K562 (cell line): ENCODE data around the gene UBE2O. TPM values are rescaled to one million over a fixed set of nuclear protein-coding genes. Genes with fewer than 3 reads are reported as not detected.
A peak's percentile ranks its signal among the peaks of the same experiment; 100 is the strongest.

ENCODE experiments used
- ADNP ChIP-seq: fragments of 200-800 bp; sonication (Bioruptor generic); IDR thresholded peaks from 2 replicates; pipeline ENCODE4 v1.6.1; 2016; ENCODE audit warnings: missing genetic modification characterization, missing compliant biosample characterization
- C11orf30 ChIP-seq: fragments of 450-650 bp; IDR thresholded peaks from 2 replicates; pipeline ENCODE4 v1.6.1; 2016; ENCODE audit warnings: low read depth, mild to moderate bottlenecking
- CBFB ChIP-seq: sonication (generic); formaldehyde crosslinking; IDR thresholded peaks from 2 replicates; pipeline ENCODE4 v1.4.0; 2020; ENCODE audit warnings: mild to moderate bottlenecking, missing genetic modification reagents
- CEBPG ChIP-seq, 3 experiments: fragments of 200-800 bp in 1 of 3; sonication (Bioruptor generic) in 1 of 3; sonication (generic) in 1 of 3; formaldehyde crosslinking in 1 of 3; IDR thresholded peaks in 2 of 3; conservative IDR thresholded peaks in 1 of 3; 2 replicates each; pipeline versions ENCODE4 v1.6.1 to v1.8.0; 2016 to 2022; ENCODE audit warnings: missing compliant biosample characterization in 2 of 3, missing genetic modification characterization in 2 of 3, mild to moderate bottlenecking in 1 of 3, missing genetic modification reagents in 1 of 3
- CHCHD3 ChIP-seq: fragments of 250-450 bp; sonication (Bioruptor Pico); IDR thresholded peaks from 2 replicates; pipeline ENCODE4 v2.1.2; 2022; ENCODE audit warnings: mild to moderate bottlenecking
- EGR1 ChIP-seq: fragments of 450-650 bp; conservative IDR thresholded peaks from 2 replicates; pipeline ENCODE4 v1.6.1; 2017; ENCODE audit warnings: mild to moderate bottlenecking
- HEY1 ChIP-seq: fragments of 250-450 bp; sonication (Bioruptor Pico); IDR thresholded peaks from 2 replicates; pipeline ENCODE4 v1.5.0; 2020; ENCODE audit warnings: mild to moderate bottlenecking, moderate library complexity, borderline replicate concordance
- MCM7 ChIP-seq, 2 experiments: fragments of 450-650 bp; IDR thresholded peaks; 2 replicates each; pipeline ENCODE4 v1.6.1; 2016 to 2018
- MYBL2 ChIP-seq, 2 experiments: fragments of 450-650 bp in 1 of 2; sonication (generic) in 1 of 2; formaldehyde crosslinking in 1 of 2; IDR thresholded peaks; 2 replicates each; pipeline versions ENCODE4 v1.6.1 to v1.8.1; 2017 to 2022; ENCODE audit warnings: borderline replicate concordance in 1 of 2, inconsistent platforms in 1 of 2, low read depth in 1 of 2, mild to moderate bottlenecking in 1 of 2, missing genetic modification reagents in 1 of 2, moderate library complexity in 1 of 2
- NR2C2 ChIP-seq, 2 experiments: fragments of 200-800 bp in 1 of 2; sonication (Bioruptor generic) in 1 of 2; sonication (generic) in 1 of 2; formaldehyde crosslinking in 1 of 2; IDR thresholded peaks; 2 replicates each; pipeline versions ENCODE4 v1.6.1 to v1.8.0; 2016 to 2022; ENCODE audit warnings: mild to moderate bottlenecking in 1 of 2, missing compliant biosample characterization in 1 of 2, missing genetic modification characterization in 1 of 2, missing genetic modification reagents in 1 of 2
- PML ChIP-seq: IDR thresholded peaks from 2 replicates; pipeline ENCODE4 v1.6.1; 2012; ENCODE audit warnings: low read length, inconsistent platforms
- POLR2AphosphoS2 ChIP-seq: IDR thresholded peaks from 2 replicates; pipeline ENCODE4 v1.6.1; 2012; ENCODE audit warnings: low read length, improper control_type of control experiment
- RUNX1 ChIP-seq: sonication (generic); IDR thresholded peaks from 2 replicates; pipeline ENCODE4 v1.6.1; 2016; ENCODE audit warnings: antibody characterized with exemption, low read depth
- SMAD3 ChIP-seq: fragments of 450-650 bp; formaldehyde crosslinking; conservative IDR thresholded peaks from 2 replicates; pipeline ENCODE4 v1.4.0; 2020; ENCODE audit warnings: mild to moderate bottlenecking
- TCF3 ChIP-seq: sonication (generic); formaldehyde crosslinking; IDR thresholded peaks from 2 replicates; pipeline ENCODE4 v1.4.0; 2020; ENCODE audit warnings: mild to moderate bottlenecking, missing genetic modification reagents
- TSC22D4 ChIP-seq: fragments of 450-650 bp; IDR thresholded peaks from 2 replicates; pipeline ENCODE4 v1.6.1; 2016; ENCODE audit warnings: missing genetic modification characterization, missing biosample characterization, control low read depth
- ZNF41 ChIP-seq: fragments of 250-450 bp; sonication (Bioruptor Pico); conservative IDR thresholded peaks from 2 replicates; pipeline ENCODE4 v1.4.0; 2020; ENCODE audit warnings: mild to moderate bottlenecking
- ZNF639 ChIP-seq, 2 experiments: fragments of 200-800 bp in 1 of 2; sonication (Bioruptor generic) in 1 of 2; sonication (generic) in 1 of 2; formaldehyde crosslinking in 1 of 2; IDR thresholded peaks in 1 of 2; conservative IDR thresholded peaks in 1 of 2; 2 replicates each; pipeline versions ENCODE4 v1.5.0 to v1.6.1; 2016 to 2020; ENCODE audit warnings: missing compliant biosample characterization in 1 of 2, missing genetic modification characterization in 1 of 2, missing genetic modification reagents in 1 of 2
- ZNF699 ChIP-seq: fragments of 250-450 bp; sonication (Bioruptor Pico); IDR thresholded peaks from 2 replicates; pipeline ENCODE4 v1.8.0; 2021; ENCODE audit warnings: mild to moderate bottlenecking, moderate library complexity; ENCODE audit not compliant: insufficient replicate concordance
- polyA plus RNA-seq, 8 experiments: library from polyadenylated mRNA; depleted of rRNA in 4 of 8; stranded (reverse) in 5 of 8; unstranded in 3 of 8; fragments of >200 nt; fragmentation: Nextera tagmentation in 2 of 8; fragmentation: Illumina TruSeq in 1 of 8; extraction: Ambion mirVana in 2 of 8; extraction: Trizol in 1 of 8; gene quantifications; 2 replicates each; pipeline versions ENCODE4 v1.2.1 to v1.2.3, GENCODE V29; 2011 to 2014; ENCODE audit warnings: inconsistent platforms in 1 of 8, missing spikeins in 1 of 8
- total RNA-seq, 7 experiments: library from RNA; depleted of rRNA in 6 of 7; stranded (reverse); fragments of >200 nt in 6 of 7; fragmentation: Illumina TruSeq in 2 of 7; extraction: Trizol in 2 of 7; gene quantifications; 2 replicates each; pipeline versions ENCODE4 v1.2.1 to v1.2.3, GENCODE V29; 2011 to 2021; ENCODE audit warnings: low replicate concordance in 1 of 7
- TF ChIP-seq, protein P1 (sequence below): fragments of 450-650 bp; conservative IDR thresholded peaks from 2 replicates; pipeline ENCODE4 v1.6.1; 2016; ENCODE audit warnings: missing genetic modification characterization, low read depth, mild to moderate bottlenecking, missing compliant biosample characterization, moderate library complexity
- TF ChIP-seq, protein P2 (sequence below): sonication (generic); formaldehyde crosslinking; IDR thresholded peaks from 2 replicates; pipeline ENCODE4 v1.9.0; 2022; ENCODE audit warnings: mild to moderate bottlenecking, missing genetic modification reagents
- TF ChIP-seq, protein P3 (sequence below): fragments of 250-450 bp; sonication (Bioruptor Pico); IDR thresholded peaks from 2 replicates; pipeline ENCODE4 v1.5.0; 2021

UBE2O gene
- total and polyA plus RNA-seq, 9 of the 15 experiments (the other 6 are each of a cell fraction or from before 2014, with no cell fraction given): 1.6 to 39.7 (median 13.3) TPM

- TF ChIP-seq TCF3 (CRISPR knock-in tag) (no peak), ZNF41 (CRISPR knock-in tag) (no peak), MCM7 (IDR thresholded peaks at IDR 0.05) (no peak), ADNP (tag) (no peak), CHCHD3 (CRISPR knock-in tag) (no peak), SMAD3 (no peak), RUNX1 (no peak), EGR1 (peak; percentile 88; the same call in 1 of the 2 replicates), CBFB (no peak), NR2C2 (CRISPR knock-in tag; IDR thresholded peaks at IDR 0.05) (no peak), NR2C2 (tag; IDR thresholded peaks at IDR 0.05) (peak; percentile 36; the same call in 1 of the 2 replicates), ZNF699 (CRISPR knock-in tag) (no peak), C11orf30 (no peak; the same call in 1 of the 2 replicates), HEY1 (no peak), CEBPG (CRISPR knock-in tag; IDR thresholded peaks at IDR 0.05) (peak; percentile 17; the same call in 1 of the 2 replicates), CEBPG (tag; conservative IDR thresholded peaks at IDR 0.05 in 1 of 2, IDR thresholded peaks at IDR 0.05 in 1 of 2) (no peak), MYBL2 (IDR thresholded peaks at IDR 0.05; ENCODE audit: low read depth) (no peak), MYBL2 (CRISPR knock-in tag; IDR thresholded peaks at IDR 0.05; ENCODE audit: borderline replicate concordance) (no peak), TSC22D4 (no peak), ZNF639 (CRISPR knock-in tag; conservative IDR thresholded peaks at IDR 0.05 in 1 of 2, IDR thresholded peaks at IDR 0.05 in 1 of 2) (no peak), POLR2AphosphoS2 (no peak), PML (no peak)
- TF ChIP-seq, protein P1, sequence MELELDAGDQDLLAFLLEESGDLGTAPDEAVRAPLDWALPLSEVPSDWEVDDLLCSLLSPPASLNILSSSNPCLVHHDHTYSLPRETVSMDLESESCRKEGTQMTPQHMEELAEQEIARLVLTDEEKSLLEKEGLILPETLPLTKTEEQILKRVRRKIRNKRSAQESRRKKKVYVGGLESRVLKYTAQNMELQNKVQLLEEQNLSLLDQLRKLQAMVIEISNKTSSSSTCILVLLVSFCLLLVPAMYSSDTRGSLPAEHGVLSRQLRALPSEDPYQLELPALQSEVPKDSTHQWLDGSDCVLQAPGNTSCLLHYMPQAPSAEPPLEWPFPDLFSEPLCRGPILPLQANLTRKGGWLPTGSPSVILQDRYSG (tag): no peak
- TF ChIP-seq, protein P2, sequence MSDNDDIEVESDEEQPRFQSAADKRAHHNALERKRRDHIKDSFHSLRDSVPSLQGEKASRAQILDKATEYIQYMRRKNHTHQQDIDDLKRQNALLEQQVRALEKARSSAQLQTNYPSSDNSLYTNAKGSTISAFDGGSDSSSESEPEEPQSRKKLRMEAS (CRISPR knock-in tag): peak; percentile 83
- TF ChIP-seq, protein P3, sequence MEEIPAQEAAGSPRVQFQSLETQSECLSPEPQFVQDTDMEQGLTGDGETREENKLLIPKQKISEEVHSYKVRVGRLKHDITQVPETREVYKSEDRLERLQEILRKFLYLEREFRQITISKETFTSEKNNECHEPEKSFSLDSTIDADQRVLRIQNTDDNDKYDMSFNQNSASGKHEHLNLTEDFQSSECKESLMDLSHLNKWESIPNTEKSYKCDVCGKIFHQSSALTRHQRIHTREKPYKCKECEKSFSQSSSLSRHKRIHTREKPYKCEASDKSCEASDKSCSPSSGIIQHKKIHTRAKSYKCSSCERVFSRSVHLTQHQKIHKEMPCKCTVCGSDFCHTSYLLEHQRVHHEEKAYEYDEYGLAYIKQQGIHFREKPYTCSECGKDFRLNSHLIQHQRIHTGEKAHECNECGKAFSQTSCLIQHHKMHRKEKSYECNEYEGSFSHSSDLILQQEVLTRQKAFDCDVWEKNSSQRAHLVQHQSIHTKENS (CRISPR knock-in tag): no peak
Measured at GRCh38 chr17:76382803-76383545, 70.0 kb downstream of the UBE2O start (continued).
